Jurkat, Clone E6-1 (cell line): ENCODE results near the gene CYSLTR2.

Experiments
- DNase-seq: peaks from one replicate; pipeline ENCODE4 v3.0.0-alpha.2; 2011; ENCODE audit warnings: low read depth, low spot score
- H3K4me3 ChIP-seq: 2 replicates; pipeline ENCODE4 v1.5.1; 2011; ENCODE audit warnings: mild to moderate bottlenecking, low read length, control low read depth, moderate library complexity

CYSLTR2 gene

DNA sequence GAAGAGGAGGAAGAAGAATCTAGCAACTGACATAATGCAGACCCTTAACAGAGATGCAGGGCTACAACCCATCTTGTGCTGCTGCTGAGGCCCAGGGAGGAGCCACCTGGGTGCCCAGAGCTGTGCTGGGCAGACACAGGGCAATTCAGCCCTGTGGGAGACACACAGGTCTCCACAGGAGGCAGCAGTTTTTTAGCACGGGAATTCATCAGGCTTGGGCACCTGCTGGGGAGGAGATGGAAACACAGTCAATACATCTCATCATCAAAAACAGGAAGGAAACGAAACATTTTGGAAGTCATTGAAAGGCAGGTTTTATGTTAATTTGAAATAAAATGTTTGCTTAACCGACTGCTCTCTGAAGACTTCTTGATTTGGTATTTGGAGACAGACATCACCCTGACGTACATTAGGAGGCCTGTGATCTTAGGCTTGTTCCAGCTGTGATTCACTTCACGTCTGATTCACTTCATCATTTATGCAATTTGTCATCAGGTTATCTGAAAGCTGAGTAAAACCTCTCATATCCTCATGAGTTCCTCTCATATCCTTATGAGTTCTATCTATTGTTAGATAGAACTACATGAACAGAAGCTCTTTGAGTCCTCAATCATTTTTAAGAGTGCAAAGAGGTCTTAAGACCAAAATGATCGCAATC lies 77.4 kb downstream of the CYSLTR2 start:
- H3K4me3 ChIP-seq = no peak overlapping the region
- DNase-seq = no peak

- no peak overlapping the region for H3K4me3 ChIP-seq
- DNase-seq = no peak
These were observed 78.3 kb downstream of the CYSLTR2 start for GRCh38 chr13:48731957-48732569.

- no peak overlapping the region for H3K4me3 ChIP-seq
- DNase-seq = no peak
These were observed 80.1 kb downstream of the CYSLTR2 start for GRCh38 chr13:48733739-48734335.

DNA sequence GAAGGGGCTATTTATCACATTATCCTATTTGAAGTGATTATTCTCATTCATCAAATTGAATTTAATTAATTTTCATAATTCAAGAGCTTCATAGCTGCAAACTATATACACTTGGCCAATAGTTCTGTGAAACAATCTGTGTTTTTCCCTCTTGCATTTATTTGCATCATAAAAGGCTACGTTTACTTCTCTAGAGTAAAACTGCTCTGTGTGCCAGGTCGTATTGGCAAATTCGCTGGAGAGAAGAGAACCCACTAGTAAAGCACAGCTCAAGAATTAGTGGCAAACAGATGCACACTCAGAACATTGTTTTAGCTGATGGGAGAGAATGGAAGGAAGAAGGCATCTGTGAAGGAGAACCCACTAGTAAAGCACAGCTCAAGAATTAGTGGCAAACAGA lies 81.8 kb downstream of the CYSLTR2 start:
- H3K4me3 ChIP-seq = no peak overlapping the region
- no peak for DNase-seq

DNA sequence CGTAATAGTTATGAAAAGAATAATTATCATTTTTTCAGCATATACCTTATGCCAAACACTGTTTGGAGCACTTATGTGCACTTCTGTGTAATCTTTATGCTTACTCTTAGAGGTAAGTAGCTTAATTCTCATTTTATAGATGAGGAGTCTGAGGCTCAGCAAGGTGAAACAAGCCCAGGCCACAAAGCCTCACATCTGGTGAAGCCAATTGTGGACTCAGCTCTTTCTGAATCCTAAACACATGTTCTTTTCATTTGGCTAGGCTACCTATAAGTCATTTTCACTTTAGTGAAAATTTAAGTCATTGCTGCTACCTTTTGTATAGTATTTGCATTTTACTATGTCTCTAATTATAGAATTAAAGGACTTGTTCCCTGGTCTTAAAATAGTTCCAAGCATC lies 84.0 kb downstream of the CYSLTR2 start:
- DNase-seq = no peak
- H3K4me3 ChIP-seq = no peak overlapping the region

DNA sequence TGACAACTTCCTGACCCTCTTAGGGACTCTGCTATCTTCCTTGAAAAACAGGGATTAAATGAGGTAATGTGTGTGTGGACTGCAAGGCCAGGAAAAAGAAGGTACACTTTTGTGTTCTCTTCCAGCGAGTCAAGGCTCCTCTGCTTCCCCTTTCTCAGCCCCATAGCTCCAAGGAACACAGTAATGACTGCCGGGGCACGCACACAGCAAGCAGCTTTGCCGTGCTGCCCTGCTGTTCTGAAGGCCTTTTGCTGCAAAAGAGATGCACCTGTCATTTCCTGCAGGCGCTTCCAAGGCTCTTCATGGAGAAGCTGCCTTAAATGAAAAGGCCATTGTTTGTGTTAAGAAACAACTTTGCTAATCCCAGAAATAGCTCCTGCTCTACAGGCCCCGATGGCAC lies 84.6 kb downstream of the CYSLTR2 start:
- no peak for DNase-seq
- H3K4me3 ChIP-seq = no peak overlapping the region

GRCh38 chr13:48739386-48739964 lies 85.7 kb downstream of the CYSLTR2 start:
- no peak overlapping the region for H3K4me3 ChIP-seq
- DNase-seq = no peak

GRCh38 chr13:48741377-48741776 lies 87.6 kb downstream of the CYSLTR2 start:
- H3K4me3 ChIP-seq = no peak overlapping the region
- DNase-seq = peak; percentile 49

DNA sequence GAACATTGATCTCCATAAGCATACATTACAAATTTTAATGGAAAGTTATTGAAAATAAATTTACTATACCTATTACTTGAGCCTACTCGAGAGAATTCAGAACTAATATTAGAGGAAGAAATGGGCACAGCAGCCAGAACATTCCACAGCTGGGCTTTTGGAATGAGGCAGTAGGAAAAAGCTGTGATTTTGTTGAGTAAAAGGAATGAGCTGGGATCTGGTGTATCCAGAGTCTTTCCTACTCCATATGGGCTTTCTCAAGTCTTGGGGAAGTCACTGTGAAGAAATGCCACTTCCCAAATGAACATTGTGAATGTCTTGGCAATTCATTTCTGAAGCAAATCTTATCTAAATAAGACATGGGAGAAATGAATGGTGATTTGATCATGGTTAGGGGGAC lies 93.1 kb downstream of the CYSLTR2 start:
- DNase-seq = no peak
- H3K4me3 ChIP-seq = no peak overlapping the region

DNA sequence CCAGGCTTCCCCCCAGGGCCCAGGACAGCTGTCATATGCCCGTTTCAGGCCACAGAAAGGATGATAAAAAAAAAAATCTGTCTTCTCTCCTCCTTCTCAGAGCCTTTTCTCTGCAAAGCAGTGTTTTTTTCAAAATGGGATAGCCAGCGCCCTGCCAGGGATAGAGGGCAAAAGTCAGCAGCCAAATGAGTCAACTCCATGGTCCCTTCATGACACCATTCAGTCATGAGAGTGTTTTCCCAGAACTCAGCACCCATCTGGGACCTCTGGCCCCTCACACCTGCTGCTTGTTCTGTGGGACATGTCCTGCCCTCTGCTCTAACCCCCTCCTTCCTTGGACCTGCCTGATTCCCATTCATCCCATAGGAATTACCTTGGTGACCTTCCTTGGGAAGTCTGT lies 95.0 kb downstream of the CYSLTR2 start:
- DNase-seq = no peak
- H3K4me3 ChIP-seq = no peak overlapping the region

DNA sequence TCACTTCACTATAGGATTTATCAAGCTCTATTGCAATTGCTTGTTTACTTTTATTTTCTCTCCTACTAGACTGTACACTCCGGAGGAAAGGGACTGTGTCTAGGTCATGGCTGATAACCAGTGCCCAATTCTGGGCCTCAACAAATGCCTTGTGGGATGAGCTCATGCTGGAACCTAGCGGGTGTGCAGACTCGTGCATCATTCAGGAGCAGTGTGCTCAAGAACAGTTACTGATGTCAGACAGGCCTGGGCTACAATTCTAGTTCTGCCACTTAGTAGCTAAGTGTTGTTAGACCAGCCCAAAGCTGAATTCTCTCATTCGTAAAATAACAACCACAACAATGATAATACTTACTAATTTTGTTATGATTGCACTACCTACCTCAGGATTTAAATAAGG lies 95.4 kb downstream of the CYSLTR2 start:
- no peak for DNase-seq
- no peak overlapping the region for H3K4me3 ChIP-seq

- no peak for DNase-seq
- H3K4me3 ChIP-seq = no peak overlapping the region
These were observed 96.2 kb downstream of the CYSLTR2 start for GRCh38 chr13:48749699-48750473.

DNA sequence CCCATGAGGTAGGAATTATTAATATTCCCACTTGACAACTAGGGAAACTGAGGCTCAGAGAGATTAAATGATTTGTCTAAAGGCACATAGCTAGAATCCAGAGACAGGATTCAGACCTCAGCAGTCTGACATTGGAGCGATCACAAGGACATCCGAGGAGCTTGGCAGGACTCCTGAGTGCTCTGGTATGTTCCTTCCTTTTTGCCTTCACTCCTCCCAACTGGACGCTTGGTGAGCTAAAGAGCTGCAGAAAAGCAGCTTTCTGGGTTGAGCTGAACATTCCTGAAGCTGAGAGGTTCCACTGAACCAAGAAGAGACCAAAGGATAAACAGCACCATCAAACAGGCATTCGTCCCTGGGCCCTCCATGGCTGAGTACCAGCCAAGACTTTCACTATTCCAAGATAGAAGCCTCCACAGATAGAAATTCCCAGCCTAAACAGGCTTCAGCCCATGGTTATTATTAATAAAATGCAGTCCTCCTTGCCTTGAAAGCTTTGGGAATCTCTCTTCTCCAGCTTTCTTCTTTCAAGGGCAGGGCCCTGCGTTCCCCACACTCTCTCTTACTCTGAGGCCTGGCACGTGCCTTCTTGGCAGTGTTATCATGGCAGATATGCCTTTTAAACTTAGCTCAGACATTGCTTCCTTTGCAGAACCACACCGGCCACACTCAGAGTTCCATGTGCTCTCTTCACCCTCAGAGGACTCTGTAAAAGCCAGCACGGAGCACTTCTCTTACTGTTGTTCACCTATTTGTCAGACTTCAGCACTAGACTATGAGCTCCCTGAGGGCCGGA lies 97.1 kb downstream of the CYSLTR2 start:
- DNase-seq = no peak
- H3K4me3 ChIP-seq = no peak overlapping the region

GRCh38 chr13:48760626-48761025 lies 106.9 kb downstream of the CYSLTR2 start:
- no peak for DNase-seq
- H3K4me3 ChIP-seq = no peak overlapping the region
